Naive thymus-derived CD4-positive, alpha-beta T cell (primary cell): ENCODE results near the gene SRP54. TPM values are rescaled to one million over a fixed set of nuclear protein-coding genes. Genes with fewer than 3 reads are reported as not detected.
A peak's percentile ranks its signal among the peaks of the same experiment; 100 is the strongest.

Experiments used
- ATAC-seq: fragments of 150-1000 bp; cut with Tn5 transposase; 2 replicates; pipeline ENCODE4 v1.10.0; 2021; ENCODE audit warnings: mild to moderate bottlenecking, moderate library complexity
- CTCF ChIA-PET: fragments of 350-600 bp; sonication (Branson Sonifier 250); formaldehyde crosslinking; loops from one replicate; lab custom pipeline; 2021; ENCODE audit warnings: antibody characterized with exemption; lab: Charles Lee
- POLR2A ChIA-PET: fragments of 350-600 bp; sonication (Branson Sonifier 250); formaldehyde crosslinking; loops from one replicate; lab custom pipeline; 2021; ENCODE audit warnings: antibody characterized with exemption, inconsistent platforms; lab: Charles Lee
- DNase-seq, 9 donors: peaks; one replicate each; pipeline versions ENCODE4 v3.0.0 to v3.0.0-alpha.2; 2020 to 2022; ENCODE audit warnings: mixed read lengths in 1 of 9
- H3K27ac ChIP-seq: one replicate; pipeline ENCODE4 v1.7.0; 2013; ENCODE audit warnings: mild to moderate bottlenecking, low read depth, low read length, moderate library complexity
- H3K27me3 ChIP-seq, 2 donors: one replicate each; pipeline ENCODE4 v1.7.0; 2013; ENCODE audit warnings: low read length in 2 of 2, mild to moderate bottlenecking in 2 of 2, moderate library complexity in 2 of 2; ENCODE audit not compliant: control insufficient read depth in 2 of 2, insufficient read depth in 2 of 2
- H3K36me3 ChIP-seq, 3 experiments: 1 replicate in 2 of 3; 2 replicates in 1 of 3; pipeline ENCODE4 v1.7.0; 2013; ENCODE audit warnings: low read length in 3 of 3, mild to moderate bottlenecking in 3 of 3, moderate library complexity in 1 of 3; ENCODE audit not compliant: insufficient read depth in 3 of 3, control insufficient read depth in 2 of 3
- H3K4me1 ChIP-seq, 2 donors: one replicate each; pipeline ENCODE4 v1.7.0; 2013; ENCODE audit warnings: low read length in 2 of 2, mild to moderate bottlenecking in 2 of 2, moderate library complexity in 1 of 2; ENCODE audit not compliant: control insufficient read depth in 2 of 2, insufficient read depth in 2 of 2
- H3K4me3 ChIP-seq: 2 replicates; pipeline ENCODE4 v1.7.0; 2013; ENCODE audit warnings: mild to moderate bottlenecking, low read length
- H3K9me3 ChIP-seq, 3 experiments: 1 replicate in 2 of 3; 2 replicates in 1 of 3; pipeline ENCODE4 v1.7.0; 2013; ENCODE audit warnings: low read length in 3 of 3; ENCODE audit not compliant: control insufficient read depth in 2 of 3
- H3K27ac Mint-ChIP-seq, 9 donors: one replicate each; pipeline ENCODE4 v1.8.0; 2020 to 2022; ENCODE audit warnings: mixed read lengths in 9 of 9, mild to moderate bottlenecking in 8 of 9, moderate library complexity in 5 of 9, inconsistent platforms in 2 of 9
- H3K27me3 Mint-ChIP-seq, 5 donors: one replicate each; pipeline ENCODE4 v1.8.0; 2021 to 2022; ENCODE audit warnings: mixed read lengths in 5 of 5, mild to moderate bottlenecking in 1 of 5
- H3K36me3 Mint-ChIP-seq, 5 donors: one replicate each; pipeline ENCODE4 v1.8.0; 2020 to 2022; ENCODE audit warnings: mixed read lengths in 5 of 5, mild to moderate bottlenecking in 3 of 5, inconsistent platforms in 1 of 5
- H3K4me1 Mint-ChIP-seq, 7 donors: one replicate each; pipeline ENCODE4 v1.8.0; 2020 to 2022; ENCODE audit warnings: mixed read lengths in 7 of 7, mild to moderate bottlenecking in 3 of 7, inconsistent platforms in 1 of 7
- H3K4me3 Mint-ChIP-seq, 10 donors: one replicate each; pipeline ENCODE4 v1.8.0; 2020 to 2022; ENCODE audit warnings: mild to moderate bottlenecking in 10 of 10, mixed read lengths in 10 of 10, moderate library complexity in 6 of 10, inconsistent platforms in 2 of 10
- H3K9me3 Mint-ChIP-seq, 11 donors: one replicate each; pipeline ENCODE4 v1.8.0; 2020 to 2022; ENCODE audit warnings: mixed read lengths in 11 of 11, mild to moderate bottlenecking in 4 of 11, inconsistent platforms in 1 of 11, moderate library complexity in 1 of 11
- intact Hi-C, 2 donors: fragments of 100-400 bp; cut with micrococcal nuclease; formaldehyde crosslinking; loops; one replicate each; pipeline ENCODE4 v1.15.1; 2023
- polyA plus RNA-seq, 2 donors: library from polyadenylated mRNA; unstranded; fragments of 300-500 nt; fragmentation: Illumina TruSeq; gene quantifications; one replicate each; pipeline ENCODE4 v1.2.3, GENCODE V29; 2021
- total RNA-seq, 6 experiments: library from RNA in 5 of 6; stranded (reverse) in 5 of 6; gene quantifications; 1 replicate in 5 of 6; 2 replicates in 1 of 6; pipeline ENCODE4 v1.2.3 and lab custom pipeline; 2021 to 2026

Gene SRP54
- total and polyA plus RNA-seq, 7 experiments from 2014 or later, result 34.2 to 61.4 (median 40.0) TPM

DNA sequence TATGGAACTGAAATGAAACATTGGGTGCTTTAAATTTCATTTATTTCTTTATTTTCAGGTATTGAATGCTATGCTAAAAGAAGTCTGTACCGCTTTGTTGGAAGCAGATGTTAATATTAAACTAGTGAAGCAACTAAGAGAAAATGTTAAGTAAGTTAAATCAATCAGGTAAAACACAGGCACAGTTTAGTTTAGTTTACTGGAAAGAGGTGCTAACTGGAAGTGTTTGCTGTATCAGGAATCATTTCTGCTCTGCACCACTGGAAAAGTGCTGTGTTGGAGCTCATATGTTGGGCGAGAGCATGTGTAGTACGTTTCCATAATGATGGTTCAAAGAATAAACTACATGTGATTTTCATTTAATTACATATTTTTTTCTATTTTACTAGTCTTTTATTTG lies 16.7 kb downstream of the SRP54 start:
- H3K27ac Mint-ChIP-seq, result no peak overlapping the region
- Histone ChIP-seq H3K9me3 (no peaks in the 10 kb centered on the region), H3K4me1 (no peaks in the 10 kb centered on the region), H3K27me3 (no peaks in the 10 kb centered on the region), H3K27ac (no peak overlapping the region), H3K4me3 (no peak overlapping the region), H3K36me3 (peaks cover 0 to 23% (median 0%) of the 10 kb centered on the region in 3 experiments)
- ChIA-PET CTCF (no interaction called here), POLR2A (interaction anchor here (0.6 kb wide), 1 partner anchor 563 kb away, joined by 3 read pairs; no protein-coding TSS in a partner anchor)
- no peaks in the 10 kb centered on the region for H3K9me3 Mint-ChIP-seq
- H3K36me3 Mint-ChIP-seq, result peaks cover 0 to 27% (median 9%) of the 10 kb centered on the region in 5 donors
- H3K4me1 Mint-ChIP-seq, result peaks cover 2 to 14% (median 11%) of the 10 kb centered on the region in 7 donors
- intact Hi-C loops, result no loop called here
- H3K27me3 Mint-ChIP-seq, result no peaks in the 10 kb centered on the region
- no peak for ATAC-seq
- no peak overlapping the region for H3K4me3 Mint-ChIP-seq
- no peak for DNase-seq

DNA sequence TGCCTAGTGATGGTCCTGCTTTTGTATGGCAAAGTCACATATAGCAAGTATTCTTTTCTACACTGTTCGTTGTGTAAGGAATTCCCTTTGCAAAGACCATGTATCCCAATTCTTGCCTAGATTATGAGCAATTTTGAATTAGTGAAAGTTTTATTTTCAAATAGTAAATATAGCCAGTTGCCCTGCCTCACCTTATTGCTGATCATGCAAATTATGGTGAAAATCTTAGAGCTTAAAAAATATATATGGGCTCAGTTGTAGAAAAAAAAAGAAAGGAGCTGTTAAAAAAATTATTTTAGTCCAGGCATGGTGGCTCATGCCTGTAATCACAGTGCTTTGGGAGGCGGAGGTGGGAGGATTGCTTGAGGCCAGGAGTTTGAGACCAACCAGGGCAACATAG lies 18.8 kb downstream of the SRP54 start:
- Histone ChIP-seq H3K27me3 (no peaks in the 10 kb centered on the region), H3K36me3 (peaks cover 0 to 32% (median 0%) of the 10 kb centered on the region in 3 experiments), H3K27ac (no peak overlapping the region), H3K9me3 (no peaks in the 10 kb centered on the region), H3K4me3 (no peak overlapping the region), H3K4me1 (no peaks in the 10 kb centered on the region)
- intact Hi-C loops, result no loop called here
- ChIA-PET CTCF (no interaction called here), POLR2A (no interaction called here)
- no peaks in the 10 kb centered on the region for H3K9me3 Mint-ChIP-seq
- H3K4me3 Mint-ChIP-seq, result no peak overlapping the region
- peaks cover 0 to 40% (median 14%) of the 10 kb centered on the region in 5 donors for H3K36me3 Mint-ChIP-seq
- H3K4me1 Mint-ChIP-seq, result peaks cover 0 to 4% (median 3%) of the 10 kb centered on the region in 7 donors
- H3K27me3 Mint-ChIP-seq, result no peaks in the 10 kb centered on the region
- no peak for ATAC-seq
- no peak overlapping the region for H3K27ac Mint-ChIP-seq
- DNase-seq, result no peak

DNA sequence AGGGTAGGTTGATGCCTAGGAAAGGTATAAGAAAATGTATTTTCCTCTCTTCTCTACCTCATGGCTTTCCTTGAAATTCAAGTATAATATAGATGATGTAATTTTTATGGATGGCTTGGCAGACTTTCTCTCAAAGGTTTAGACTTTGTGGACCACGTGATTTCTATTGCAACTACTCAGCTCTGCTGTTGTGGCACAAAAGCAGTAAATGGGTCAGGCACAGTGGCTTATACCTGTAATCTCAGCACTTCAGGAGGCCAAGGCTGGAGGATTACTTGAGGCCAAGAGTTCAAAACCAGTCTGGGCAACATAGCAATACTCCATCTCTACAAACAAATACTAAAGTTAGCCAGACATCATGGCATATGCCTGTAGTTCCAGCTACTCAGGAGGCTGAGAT lies 22.0 kb downstream of the SRP54 start:
- Histone ChIP-seq H3K27me3 (no peaks in the 10 kb centered on the region), H3K27ac (no peak overlapping the region), H3K36me3 (peaks cover 0 to 39% (median 4%) of the 10 kb centered on the region in 3 experiments), H3K4me1 (no peaks in the 10 kb centered on the region), H3K9me3 (no peaks in the 10 kb centered on the region), H3K4me3 (no peak overlapping the region)
- CTCF ChIA-PET, result no interaction called here
- no peaks in the 10 kb centered on the region for H3K9me3 Mint-ChIP-seq
- DNase-seq (no peak), ATAC-seq (no peak)
- H3K4me1 Mint-ChIP-seq, result peaks cover 0 to 2% (median 0%) of the 10 kb centered on the region in 7 donors
- peak overlapping the region in 2 of 9 donors; percentile 28 to 41 for H3K27ac Mint-ChIP-seq
- POLR2A ChIA-PET, result no interaction called here
- peaks cover 0 to 42% (median 19%) of the 10 kb centered on the region in 5 donors for H3K36me3 Mint-ChIP-seq
- intact Hi-C loops, result no loop called here
- H3K27me3 Mint-ChIP-seq, result no peaks in the 10 kb centered on the region
- no peak overlapping the region for H3K4me3 Mint-ChIP-seq

DNA sequence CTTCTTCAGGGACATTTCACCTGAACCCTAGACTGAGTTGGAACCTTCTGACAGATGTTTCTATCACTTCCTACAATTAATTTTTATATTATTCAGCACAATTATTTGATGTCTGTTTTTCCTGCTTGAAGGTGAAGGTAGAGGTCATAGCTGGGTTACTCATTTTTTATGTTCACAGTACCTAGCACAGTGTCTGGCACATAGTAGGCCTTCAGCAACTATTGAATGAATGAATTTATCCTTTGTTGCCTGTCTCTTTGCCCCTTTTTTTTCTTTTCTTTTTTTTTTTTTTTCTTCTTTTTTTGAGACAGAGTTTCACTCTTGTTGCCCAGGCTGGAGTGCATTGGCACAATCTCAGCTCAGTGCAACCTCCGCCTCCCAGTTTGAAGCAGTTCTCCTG lies 33.8 kb downstream of the SRP54 start:
- no peak for ATAC-seq
- CTCF ChIA-PET, result interaction anchor here (0.7 kb wide), 1 partner anchor 87 kb away, joined by 4 read pairs; no protein-coding TSS in a partner anchor

DNA sequence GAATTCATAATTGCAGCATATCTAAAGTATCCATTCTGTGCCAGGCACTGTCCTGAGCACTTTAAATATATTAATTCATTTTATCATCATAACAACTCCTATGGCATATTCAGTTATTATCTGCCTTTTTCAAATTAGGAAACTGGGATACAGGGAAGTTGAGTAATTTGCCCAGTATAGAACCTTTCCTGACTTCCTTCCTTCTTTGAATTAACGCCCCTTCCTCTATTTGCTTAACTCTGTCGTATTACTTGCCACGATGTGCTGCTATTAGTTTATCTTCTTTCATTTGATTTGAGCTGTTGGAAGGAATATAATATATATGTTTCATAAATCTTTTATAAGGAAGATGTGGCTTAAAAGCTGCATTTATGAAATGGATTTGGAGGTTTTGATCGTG lies 37.9 kb downstream of the SRP54 start:
- Histone ChIP-seq H3K27me3 (no peaks in the 10 kb centered on the region), H3K4me3 (no peak overlapping the region), H3K4me1 (no peaks in the 10 kb centered on the region), H3K36me3 (peaks cover 18 to 64% (median 20%) of the 10 kb centered on the region in 3 experiments), H3K9me3 (no peaks in the 10 kb centered on the region), H3K27ac (no peak overlapping the region)
- ATAC-seq (no peak), DNase-seq (no peak)
- intact Hi-C loops, result no loop called here
- H3K27me3 Mint-ChIP-seq, result no peaks in the 10 kb centered on the region
- ChIA-PET POLR2A (no interaction called here), CTCF (no interaction called here)
- H3K9me3 Mint-ChIP-seq, result no peaks in the 10 kb centered on the region
- H3K36me3 Mint-ChIP-seq, result peaks cover 10 to 69% (median 54%) of the 10 kb centered on the region in 5 donors
- H3K27ac Mint-ChIP-seq, result peak overlapping the region in 2 of 9 donors; percentile 28 to 51
- H3K4me1 Mint-ChIP-seq, result peaks cover 0 to 6% (median 0%) of the 10 kb centered on the region in 7 donors
- no peak overlapping the region for H3K4me3 Mint-ChIP-seq

More for the DNA sequence above, 33.8 kb downstream of the SRP54 start:
- Mint-ChIP-seq H3K9me3 (no peaks in the 10 kb centered on the region), H3K27ac (peak overlapping the region in 3 of 9 donors; percentile 23 to 46 (median 39)), H3K4me3 (no peak overlapping the region), H3K27me3 (no peaks in the 10 kb centered on the region), H3K4me1 (peaks cover 0 to 4% (median 0%) of the 10 kb centered on the region in 7 donors), H3K36me3 (peaks cover 9 to 68% (median 57%) of the 10 kb centered on the region in 5 donors)
- no peak for DNase-seq
- H3K4me3 ChIP-seq, result no peak overlapping the region
- no peaks in the 10 kb centered on the region for H3K27me3 ChIP-seq
- no peaks in the 10 kb centered on the region for H3K4me1 ChIP-seq
- POLR2A ChIA-PET, result no interaction called here
- intact Hi-C loops, result no loop called here
- no peaks in the 10 kb centered on the region for H3K9me3 ChIP-seq
- H3K27ac ChIP-seq, result no peak overlapping the region
- H3K36me3 ChIP-seq, result peaks cover 14 to 79% (median 23%) of the 10 kb centered on the region in 3 experiments

DNA sequence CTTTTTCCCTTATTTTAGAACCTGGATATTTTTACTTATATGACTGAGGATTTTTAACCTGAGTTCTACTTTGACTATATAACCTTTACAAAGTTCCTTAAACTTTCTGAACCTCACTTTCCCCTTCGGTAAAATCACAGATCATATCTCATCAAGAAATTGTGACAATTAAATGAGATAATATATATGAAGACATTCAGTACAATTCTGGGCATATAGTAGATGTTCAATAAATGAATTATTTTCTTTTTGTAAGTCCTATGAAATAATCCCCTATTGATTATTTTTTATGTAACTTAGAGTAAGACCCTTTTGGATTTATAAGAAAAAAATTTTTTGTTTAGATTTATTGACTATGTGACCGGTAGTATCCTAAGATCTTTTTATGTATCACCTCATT lies 45.6 kb downstream of the SRP54 start:
- H3K4me1 Mint-ChIP-seq, result no peaks in the 10 kb centered on the region
- CTCF ChIA-PET, result no interaction called here
- intact Hi-C loops, result no loop called here

DNA sequence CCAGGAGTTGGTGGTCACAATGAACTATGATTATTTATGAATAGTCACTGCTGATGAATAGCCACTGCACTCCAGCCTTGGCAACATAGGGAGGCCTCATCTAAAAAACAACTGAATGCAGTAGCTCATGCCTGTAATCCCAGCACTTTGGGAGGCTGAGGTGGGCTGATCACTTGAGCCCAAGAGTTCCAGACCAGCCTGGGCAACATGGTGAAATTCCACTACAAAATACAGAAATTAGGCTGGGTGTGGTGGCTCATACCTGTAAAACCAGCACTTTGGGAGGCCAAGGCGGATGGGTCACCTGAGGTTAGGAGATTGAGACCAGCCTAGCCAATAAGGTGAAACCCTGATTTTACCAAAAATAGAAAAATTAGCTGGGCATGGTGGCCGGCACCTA lies 49.8 kb downstream of the SRP54 start:
- Mint-ChIP-seq H3K36me3 (peaks cover 11 to 40% (median 34%) of the 10 kb centered on the region in 5 donors), H3K4me1 (no peaks in the 10 kb centered on the region), H3K4me3 (no peak overlapping the region), H3K27ac (no peak overlapping the region), H3K27me3 (no peaks in the 10 kb centered on the region), H3K9me3 (peaks cover 0 to 32% (median 19%) of the 10 kb centered on the region in 11 donors)
- CTCF ChIA-PET, result interaction anchor here (0.6 to 0.7 kb wide), 2 partner anchors 78 to 255 kb away, joined by 4 to 5 read pairs; no protein-coding TSS in a partner anchor
- intact Hi-C loops, result no loop called here
- no peak overlapping the region for H3K27ac ChIP-seq
- H3K27me3 ChIP-seq, result no peaks in the 10 kb centered on the region
- no peak overlapping the region for H3K4me3 ChIP-seq
- H3K9me3 ChIP-seq, result peaks cover 0 to 11% (median 0%) of the 10 kb centered on the region in 3 experiments
- DNase-seq, result no peak
- ATAC-seq, result no peak
- H3K36me3 ChIP-seq, result peaks cover 2 to 29% (median 13%) of the 10 kb centered on the region in 3 experiments
- no peaks in the 10 kb centered on the region for H3K4me1 ChIP-seq
- POLR2A ChIA-PET, result interaction anchor here (0.9 kb wide), 2 partner anchors 9 to 13 kb away, joined by 3 to 5 read pairs; partner anchors contain the start of gene FAM177A1

More for the DNA sequence above, 45.6 kb downstream of the SRP54 start:
- H3K27me3 Mint-ChIP-seq, result no peaks in the 10 kb centered on the region
- Histone ChIP-seq H3K9me3 (no peaks in the 10 kb centered on the region), H3K27ac (no peak overlapping the region), H3K36me3 (peaks cover 5 to 45% (median 13%) of the 10 kb centered on the region in 3 experiments), H3K4me3 (no peak overlapping the region), H3K27me3 (no peaks in the 10 kb centered on the region), H3K4me1 (no peaks in the 10 kb centered on the region)
- no peak for ATAC-seq
- no peak for DNase-seq
- POLR2A ChIA-PET, result no interaction called here
- peaks cover 0 to 6% (median 2%) of the 10 kb centered on the region in 11 donors for H3K9me3 Mint-ChIP-seq
- H3K4me3 Mint-ChIP-seq, result no peak overlapping the region
- H3K36me3 Mint-ChIP-seq, result peaks cover 8 to 44% (median 29%) of the 10 kb centered on the region in 5 donors
- peak overlapping the region in 1 of 9 donors; percentile 32 for H3K27ac Mint-ChIP-seq
